Activated B cell treated with CpG ODN at 0.5 μM for 24 hours (primary cell): ENCODE measurements around the gene POLR1A. TPM values are rescaled to one million over a fixed set of nuclear protein-coding genes. Genes with fewer than 3 reads are reported as not detected.

ENCODE experiments used
- ATAC-seq: fragments of 200-7000 bp; cut with Tn5 transposase; one replicate; pipeline ENCODE4 v1.10.0; 2021; ENCODE audit warnings: low read depth, mild to moderate bottlenecking, moderate library complexity
- CTCF ChIA-PET: fragments of 350-600 bp; sonication (Branson Sonifier 250); formaldehyde crosslinking; loops from one replicate; lab custom pipeline; 2021; ENCODE audit warnings: antibody characterized with exemption; lab: Charles Lee
- POLR2A ChIA-PET: fragments of 350-600 bp; sonication (Branson Sonifier 250); formaldehyde crosslinking; loops from one replicate; lab custom pipeline; 2021; ENCODE audit warnings: antibody characterized with exemption; lab: Charles Lee
- DNase-seq: peaks from one replicate; pipeline ENCODE4 v3.0.0; 2022
- H3K27ac Mint-ChIP-seq: one replicate; pipeline ENCODE4 v1.8.0; 2020; ENCODE audit warnings: mixed read lengths
- H3K27me3 Mint-ChIP-seq: one replicate; pipeline ENCODE4 v1.8.0; 2021; ENCODE audit warnings: mixed read lengths
- H3K36me3 Mint-ChIP-seq: one replicate; pipeline ENCODE4 v1.8.0; 2021; ENCODE audit warnings: low read depth, mixed read lengths
- H3K4me1 Mint-ChIP-seq: one replicate; pipeline ENCODE4 v1.8.0; 2021; ENCODE audit warnings: mixed read lengths
- H3K4me3 Mint-ChIP-seq: one replicate; pipeline ENCODE4 v1.8.0; 2020; ENCODE audit warnings: mild to moderate bottlenecking, mixed read lengths
- H3K9me3 Mint-ChIP-seq: one replicate; pipeline ENCODE4 v1.8.0; 2020; ENCODE audit warnings: mixed read lengths
- CTCF ChIP-seq: fragments of 200-600 bp; IDR thresholded peaks from one replicate; pipeline ENCODE4 v1.8.0; 2022; ENCODE audit warnings: antibody characterized with exemption, mild to moderate bottlenecking
- intact Hi-C: fragments of 100-400 bp; cut with micrococcal nuclease; formaldehyde crosslinking; loops from one replicate; pipeline ENCODE4 v1.15.1; 2024
- total RNA-seq: library from RNA; stranded (reverse); gene quantifications from 2 replicates; pipeline ENCODE4 v1.2.3, GENCODE V29; 2022

POLR1A gene
- total RNA-seq, 1 donor from 2014 or later, result 53.4 TPM

GRCh38 chr2:86055314-86055713 lies 50.4 kb downstream of the POLR1A start:
- intact Hi-C loops, result no loop called here
- ATAC-seq (no peak), DNase-seq (no peak)
- no peaks in the 10 kb centered on the region for H3K9me3 Mint-ChIP-seq
- TF ChIP-seq CTCF, result no peak
- peaks cover 69% of the 10 kb centered on the region for H3K36me3 Mint-ChIP-seq
- ChIA-PET POLR2A (no interaction called here), CTCF (no interaction called here)
- no peaks in the 10 kb centered on the region for H3K27me3 Mint-ChIP-seq
- H3K4me3 Mint-ChIP-seq, result no peak overlapping the region
- no peaks in the 10 kb centered on the region for H3K4me1 Mint-ChIP-seq
- no peak overlapping the region for H3K27ac Mint-ChIP-seq

GRCh38 chr2:86054535-86055082 lies 51.1 kb downstream of the POLR1A start:
- Mint-ChIP-seq H3K36me3 (peaks cover 67% of the 10 kb centered on the region), H3K9me3 (no peaks in the 10 kb centered on the region), H3K4me3 (no peak overlapping the region), H3K4me1 (no peaks in the 10 kb centered on the region), H3K27me3 (no peaks in the 10 kb centered on the region), H3K27ac (no peak overlapping the region)
- no peak for TF ChIP-seq CTCF
- CTCF ChIA-PET, result no interaction called here
- no peak for ATAC-seq
- intact Hi-C loops, result no loop called here
- no peak for DNase-seq
- POLR2A ChIA-PET, result no interaction called here

- H3K4me1 Mint-ChIP-seq, result no peaks in the 10 kb centered on the region
- ChIA-PET CTCF (no interaction called here), POLR2A (no interaction called here)
- H3K36me3 Mint-ChIP-seq, result peaks cover 76% of the 10 kb centered on the region
- H3K4me3 Mint-ChIP-seq, result no peak overlapping the region
- ATAC-seq (no peak), DNase-seq (no peak)
- no peaks in the 10 kb centered on the region for H3K27me3 Mint-ChIP-seq
- intact Hi-C loops, result no loop called here
- H3K9me3 Mint-ChIP-seq, result no peaks in the 10 kb centered on the region
- no peak for TF ChIP-seq CTCF
- H3K27ac Mint-ChIP-seq, result no peak overlapping the region
These were observed 52.5 kb downstream of the POLR1A start for GRCh38 chr2:86053166-86053565.

- Mint-ChIP-seq H3K4me1 (no peaks in the 10 kb centered on the region), H3K4me3 (no peak overlapping the region), H3K9me3 (no peaks in the 10 kb centered on the region), H3K27ac (no peak overlapping the region), H3K36me3 (peaks cover 76% of the 10 kb centered on the region), H3K27me3 (no peaks in the 10 kb centered on the region)
- intact Hi-C loops, result no loop called here
- ChIA-PET POLR2A (no interaction called here), CTCF (no interaction called here)
- TF ChIP-seq CTCF, result no peak
- DNase-seq (no peak), ATAC-seq (no peak)
These were observed 53.0 kb downstream of the POLR1A start for GRCh38 chr2:86052676-86053075.

- Mint-ChIP-seq H3K9me3 (no peaks in the 10 kb centered on the region), H3K4me1 (no peaks in the 10 kb centered on the region), H3K4me3 (no peak overlapping the region), H3K27ac (no peak overlapping the region), H3K36me3 (peaks cover 75% of the 10 kb centered on the region), H3K27me3 (no peaks in the 10 kb centered on the region)
- ATAC-seq, result no peak
- intact Hi-C loops, result no loop called here
- DNase-seq, result no peak
- ChIA-PET POLR2A (interaction anchor here (0.5 kb wide), 1 partner anchor 48 kb away, joined by 6 read pairs; no protein-coding TSS in a partner anchor), CTCF (no interaction called here)
- TF ChIP-seq CTCF, result no peak
These were observed 53.4 kb downstream of the POLR1A start for GRCh38 chr2:86052265-86052664.
